ENCODE measurements around the gene C12orf56.

The C12orf56 gene

GRCh38 chr12:64216239-64216638 is 174.3 kb downstream of the C12orf56 start:
- TF ChIP-seq CTCF (conservative IDR thresholded peaks at IDR 0.05; ENCODE audit: control insufficient read depth, insufficient read depth, low read depth, low read length): no peak
- H3K4me3 ChIP-seq (ENCODE audit: control insufficient read depth, low read depth, low read length): no peak overlapping the region
- DNase-seq (ENCODE audit: low read depth): no peak
